ENCODE data around the gene ADAMTS6. TPM values are rescaled to one million over a fixed set of nuclear protein-coding genes. Genes with fewer than 3 reads are reported as not detected.
"Not testable (repeated sequence)": the region's sequence is repeated elsewhere in the genome, so short reads cannot be mapped to it uniquely, and the experiment has no call there.

Gene ADAMTS6
- polyA plus RNA-seq, 3 donors, result 0.01 TPM; not detected in 2

- Mint-ChIP-seq H3K9me3 (peaks cover 0 to 9% (median 5%) of the 10 kb centered on the region in 7 donors), H3K27me3 (ENCODE audit: low read depth in 3 of 3) (peaks cover 0 to 2% (median 0%) of the 10 kb centered on the region in 3 donors), H3K4me3 (no peak overlapping the region), H3K4me1 (no peaks in the 10 kb centered on the region), H3K27ac (no peak overlapping the region), H3K36me3 (no peaks in the 10 kb centered on the region)
- Histone ChIP-seq H3K27me3 (ENCODE audit: control insufficient read depth in 2 of 2, insufficient read depth in 2 of 2, low read length in 2 of 2) (no peaks in the 10 kb centered on the region), H3K9me3 (replicated peaks in 1 of 2; ENCODE audit: control insufficient read depth in 1 of 2, insufficient read depth in 1 of 2, low read length in 2 of 2) (no peaks in the 10 kb centered on the region), H3K36me3 (replicated peaks in 1 of 2; ENCODE audit: control insufficient read depth in 1 of 2, insufficient read depth in 2 of 2, low read length in 2 of 2) (no peaks in the 10 kb centered on the region), H3K27ac (ENCODE audit: low read depth in 1 of 2, low read length in 2 of 2) (no peak overlapping the region), H3K4me1 (ENCODE audit: control insufficient read depth in 1 of 2, insufficient read depth in 2 of 2, low read length in 2 of 2) (no peaks in the 10 kb centered on the region), H3K4me3 (replicated peaks in 1 of 3; ENCODE audit: low read depth in 2 of 3, low read length in 3 of 3) (no peak overlapping the region), H3K79me2 (ENCODE audit: insufficient read depth, low read length) (no peaks in the 10 kb centered on the region), H4K20me1 (ENCODE audit: insufficient read depth, low read length) (no peaks in the 10 kb centered on the region), H3K4me2 (replicated peaks; ENCODE audit: extremely low read depth, low read length, poor library complexity, severe bottlenecking) (no peak overlapping the region), H2AFZ (ENCODE audit: insufficient read depth, low read depth, low read length, poor library complexity, severe bottlenecking) (no peak overlapping the region), H3K9ac (ENCODE audit: insufficient read depth, low read length, poor library complexity, severe bottlenecking) (no peak overlapping the region)
- intact Hi-C loops (cut with micrococcal nuclease), result no loop called here
- no peak for TF ChIP-seq CTCF (IDR thresholded peaks at IDR 0.05)
- WGBS (ENCODE audit: insufficient coverage), result no CpG with 5 or more reads among the region's 1 CpG
- DNase-seq, result no peak
These were observed 157.5 kb downstream of the ADAMTS6 start for GRCh38 chr5:65324226-65324625.

- H3K36me3 Mint-ChIP-seq; H3K27ac Mint-ChIP-seq; H3K79me2 ChIP-seq (ENCODE audit: insufficient read depth, low read length); H3K4me1 ChIP-seq (ENCODE audit: control insufficient read depth in 1 of 2, insufficient read depth in 2 of 2, low read length in 2 of 2); H2AFZ ChIP-seq (ENCODE audit: insufficient read depth, low read depth, low read length, poor library complexity, severe bottlenecking); intact Hi-C loops (cut with micrococcal nuclease); H3K9me3 Mint-ChIP-seq; H3K27me3 ChIP-seq (ENCODE audit: control insufficient read depth in 2 of 2, insufficient read depth in 2 of 2, low read length in 2 of 2); H4K20me1 ChIP-seq (ENCODE audit: insufficient read depth, low read length); H3K4me1 Mint-ChIP-seq; H3K4me3 Mint-ChIP-seq; DNase-seq; H3K36me3 ChIP-seq (replicated peaks in 1 of 2; ENCODE audit: control insufficient read depth in 1 of 2, insufficient read depth in 2 of 2, low read length in 2 of 2); H3K27me3 Mint-ChIP-seq (ENCODE audit: low read depth in 3 of 3); H3K9me3 ChIP-seq (replicated peaks in 1 of 2; ENCODE audit: control insufficient read depth in 1 of 2, insufficient read depth in 1 of 2, low read length in 2 of 2); H3K4me3 ChIP-seq (replicated peaks in 1 of 3; ENCODE audit: low read depth in 2 of 3, low read length in 3 of 3); H3K4me2 ChIP-seq (replicated peaks; ENCODE audit: extremely low read depth, low read length, poor library complexity, severe bottlenecking); H3K9ac ChIP-seq (ENCODE audit: insufficient read depth, low read length, poor library complexity, severe bottlenecking); H3K27ac ChIP-seq (ENCODE audit: low read depth in 1 of 2, low read length in 2 of 2): not testable (repeated sequence)
- WGBS (ENCODE audit: insufficient coverage), result no CpG with 5 or more reads among the region's 1 CpG
These were observed 161.0 kb downstream of the ADAMTS6 start for GRCh38 chr5:65320704-65321103.

All from CD14-positive monocyte (primary cell).